Islet of Langerhans (tissue), 1 donor: Measurements from ENCODE around the gene RECK.
"Not testable (repeated sequence)": the region's sequence is repeated elsewhere in the genome, so short reads cannot be mapped to it uniquely, and the experiment has no call there.

Experiments used
- FAIRE-seq: peaks from one replicate; lab custom pipeline; 2011; peaks lifted over from hg19 to GRCh38; lab: Jason Lieb, UNC

Gene RECK

GRCh38 chr9:36141288-36141687, 104.6 kb downstream of the RECK start:
- no peak for FAIRE-seq

DNA sequence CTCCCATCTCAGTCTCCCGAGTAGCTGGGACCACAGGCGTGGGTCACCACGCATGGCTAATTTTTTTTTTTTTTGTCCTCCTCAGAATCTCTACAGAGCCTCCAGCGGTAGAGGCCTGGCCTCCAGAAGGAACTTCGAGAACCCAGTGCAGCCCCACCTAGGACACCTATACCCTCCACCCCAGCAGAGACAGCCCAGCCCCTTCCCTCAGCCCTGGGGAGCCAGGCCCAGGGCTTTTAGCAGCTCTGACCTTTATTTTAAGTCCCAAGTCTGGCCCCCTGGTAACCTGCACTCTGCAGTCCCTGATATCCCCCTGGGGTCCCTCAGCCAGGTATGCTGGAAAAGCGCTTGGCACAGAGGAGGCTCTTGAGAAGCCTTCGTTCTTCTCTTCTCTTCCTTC, 105.0 kb downstream of the RECK start:
- FAIRE-seq: no peak

DNA sequence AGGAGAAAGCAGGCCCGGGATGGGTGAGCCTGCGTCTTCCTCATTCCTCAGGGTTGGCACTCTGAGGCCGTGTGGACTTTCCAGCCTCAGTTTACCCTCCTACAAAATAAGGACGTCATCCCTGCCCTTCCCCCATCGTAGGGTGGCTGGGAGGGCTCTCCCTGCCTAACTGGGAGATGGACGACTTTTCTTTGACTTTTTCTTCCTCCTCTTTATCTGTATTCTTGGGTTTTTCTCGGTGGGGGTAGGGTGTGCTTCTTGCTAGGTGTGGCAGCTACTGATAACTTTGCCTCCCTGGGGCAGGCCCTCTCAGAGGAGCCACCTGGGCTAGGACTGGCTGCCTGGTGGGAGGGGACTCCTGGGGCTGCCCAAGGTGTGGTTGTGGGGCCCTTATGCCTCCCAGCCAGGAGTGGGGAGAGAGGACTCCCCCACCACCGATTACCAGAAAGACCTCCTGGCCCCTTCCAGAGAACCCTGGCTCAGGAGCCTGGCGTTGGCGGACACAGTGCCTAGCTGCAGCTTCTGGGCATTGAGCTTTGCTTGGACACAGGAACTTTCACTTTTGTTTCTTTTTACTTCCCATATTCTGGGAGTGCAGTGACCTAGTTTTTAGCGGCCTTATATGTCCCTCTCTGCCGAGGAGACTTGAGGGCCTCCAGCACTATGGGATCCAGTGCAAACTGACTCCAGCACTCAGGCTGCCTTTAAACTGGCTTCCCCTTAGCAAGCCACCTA, 106.0 kb downstream of the RECK start:
- FAIRE-seq: no peak

DNA sequence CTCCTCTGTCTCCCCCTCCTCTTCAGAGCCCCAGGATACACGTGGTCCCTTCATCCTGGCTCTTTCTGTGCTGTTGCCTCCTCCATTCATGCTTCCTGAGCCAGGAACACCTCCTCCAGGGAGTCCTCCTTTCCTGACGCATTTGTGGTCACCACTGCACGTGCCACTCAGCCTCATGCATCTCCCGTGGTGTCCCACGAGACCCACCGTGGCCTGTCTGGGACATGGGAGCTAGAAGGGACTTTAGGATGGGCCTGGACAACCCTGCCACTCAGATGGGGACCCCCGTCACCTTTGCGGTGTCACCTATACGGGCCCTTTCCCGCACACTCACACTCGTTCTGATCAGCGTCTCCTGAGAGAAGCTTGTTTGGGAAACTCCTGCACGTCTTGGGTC, 106.5 kb downstream of the RECK start:
- FAIRE-seq: no peak

DNA sequence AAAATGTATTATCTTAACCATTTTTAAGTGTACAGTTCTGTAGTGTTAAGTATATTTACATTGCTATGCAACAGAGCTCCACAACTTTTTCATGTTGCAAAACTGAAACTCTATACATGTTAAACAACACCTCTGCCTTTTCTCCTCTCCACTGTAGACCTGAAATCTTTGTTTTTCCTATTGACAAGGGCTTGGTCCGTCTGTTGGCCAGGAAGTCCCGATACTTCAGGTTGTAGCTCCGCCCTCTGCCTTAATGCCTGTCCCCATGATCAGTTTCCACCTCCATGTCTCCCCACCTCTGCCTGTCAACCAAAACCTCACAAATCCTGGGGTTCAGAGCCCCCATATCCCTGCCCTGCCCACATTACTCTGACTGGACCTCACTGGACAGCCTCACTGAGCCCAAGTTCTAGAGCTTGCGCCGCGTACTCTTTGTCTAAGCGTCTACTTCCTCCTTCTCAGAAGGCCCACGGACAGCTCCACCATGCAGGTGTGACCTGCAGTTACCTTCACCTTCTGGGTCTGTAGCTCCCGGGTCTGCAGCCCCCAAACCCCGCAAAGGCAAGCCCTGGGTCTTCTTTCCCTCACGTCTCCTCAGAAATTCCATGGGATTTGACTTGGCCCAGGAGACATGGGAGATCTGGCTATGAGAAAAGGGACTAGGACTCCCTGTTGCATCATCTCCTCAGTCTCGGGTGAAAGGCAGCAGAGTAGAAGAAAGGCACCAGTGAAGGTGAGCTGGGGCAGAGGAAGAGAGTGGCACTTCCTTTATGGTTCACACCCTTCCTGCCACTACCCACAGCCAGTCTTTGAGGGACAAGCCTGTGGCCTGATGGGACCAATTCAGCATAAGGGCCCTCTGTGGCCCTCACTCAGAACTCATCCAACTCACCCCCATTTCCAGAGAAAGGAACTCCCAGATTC, 107.9 kb downstream of the RECK start:
- FAIRE-seq: no peak

GRCh38 chr9:36145970-36146369, 109.3 kb downstream of the RECK start:
- no peak for FAIRE-seq

DNA sequence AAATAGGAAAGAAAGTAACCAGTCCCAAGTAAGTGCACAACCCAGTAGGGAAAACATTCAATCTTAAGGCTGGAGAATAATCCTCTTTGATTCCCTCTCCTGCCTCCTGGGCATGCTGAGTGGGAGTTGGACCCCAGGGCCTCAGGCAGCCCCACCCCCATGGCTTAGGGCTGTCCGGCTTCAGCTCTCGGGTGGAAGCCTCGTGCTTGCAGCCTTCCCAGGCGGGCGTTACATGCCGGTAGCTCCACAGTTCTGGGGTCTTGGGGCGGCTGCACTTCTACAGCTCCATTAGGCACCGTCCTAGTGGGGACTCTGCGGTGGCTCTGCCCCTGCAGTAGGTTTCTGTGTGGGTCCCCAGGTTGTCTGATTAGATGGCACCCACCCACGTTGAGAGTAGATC, 109.9 kb downstream of the RECK start:
- no peak for FAIRE-seq

- no peak for FAIRE-seq
Measured at GRCh38 chr9:36147441-36148175, 110.9 kb downstream of the RECK start.

GRCh38 chr9:36148311-36149051, 111.8 kb downstream of the RECK start:
- no peak for FAIRE-seq

DNA sequence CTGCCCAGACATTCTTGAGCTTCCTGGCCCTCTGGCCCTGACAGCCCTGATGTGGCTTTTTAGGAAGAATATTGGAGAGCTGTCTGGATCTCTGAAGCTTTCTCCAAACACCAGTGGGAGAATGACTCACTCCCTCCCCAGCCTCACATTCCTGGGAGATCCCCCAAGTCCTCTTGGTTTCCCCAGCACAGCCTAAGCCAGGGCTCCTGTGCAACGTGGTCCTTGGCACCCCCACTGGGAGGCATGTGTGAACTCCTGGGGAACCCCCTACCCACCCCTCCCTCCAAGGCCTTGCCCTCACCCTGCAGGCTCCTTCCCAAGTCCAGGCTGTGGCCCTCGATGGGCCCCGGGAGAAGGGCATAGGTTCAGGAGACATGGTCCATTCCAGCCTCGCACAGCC, 112.5 kb downstream of the RECK start:
- no peak for FAIRE-seq

DNA sequence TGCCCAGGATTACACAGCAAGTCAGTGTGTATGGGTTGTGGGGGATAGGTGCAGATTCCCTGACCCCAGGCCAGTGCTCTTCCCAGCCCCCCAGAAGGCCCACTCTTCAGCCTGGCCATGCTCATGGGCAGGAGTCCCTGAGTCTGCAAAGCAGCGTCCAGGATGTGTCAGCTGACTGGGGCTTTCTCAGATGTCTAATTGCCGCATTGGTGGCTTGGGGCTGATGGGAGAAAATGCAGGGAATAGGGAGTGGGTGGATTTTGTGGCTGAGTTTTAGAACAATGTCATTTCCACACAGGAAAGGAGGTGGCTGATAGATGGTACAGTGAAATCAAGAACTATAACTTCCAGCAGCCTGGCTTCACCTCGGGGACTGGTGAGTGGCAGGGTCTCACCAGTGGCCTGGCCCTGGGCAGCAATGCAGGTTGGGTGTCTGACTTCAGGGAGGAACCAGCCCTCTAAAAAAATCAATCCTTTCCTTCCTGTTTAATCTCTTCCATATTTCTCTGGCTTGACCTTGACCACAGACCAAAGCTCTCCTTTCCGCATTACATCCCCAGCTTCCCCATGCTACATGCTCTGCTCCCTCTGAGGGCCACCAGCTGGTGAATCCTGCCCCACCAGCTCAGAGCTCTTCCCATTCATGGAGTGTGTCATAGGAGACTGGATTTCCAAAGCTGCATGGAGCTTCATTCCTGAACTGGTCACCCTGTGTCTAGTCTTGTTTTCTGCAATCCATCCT, 114.0 kb downstream of the RECK start:
- no peak for FAIRE-seq

DNA sequence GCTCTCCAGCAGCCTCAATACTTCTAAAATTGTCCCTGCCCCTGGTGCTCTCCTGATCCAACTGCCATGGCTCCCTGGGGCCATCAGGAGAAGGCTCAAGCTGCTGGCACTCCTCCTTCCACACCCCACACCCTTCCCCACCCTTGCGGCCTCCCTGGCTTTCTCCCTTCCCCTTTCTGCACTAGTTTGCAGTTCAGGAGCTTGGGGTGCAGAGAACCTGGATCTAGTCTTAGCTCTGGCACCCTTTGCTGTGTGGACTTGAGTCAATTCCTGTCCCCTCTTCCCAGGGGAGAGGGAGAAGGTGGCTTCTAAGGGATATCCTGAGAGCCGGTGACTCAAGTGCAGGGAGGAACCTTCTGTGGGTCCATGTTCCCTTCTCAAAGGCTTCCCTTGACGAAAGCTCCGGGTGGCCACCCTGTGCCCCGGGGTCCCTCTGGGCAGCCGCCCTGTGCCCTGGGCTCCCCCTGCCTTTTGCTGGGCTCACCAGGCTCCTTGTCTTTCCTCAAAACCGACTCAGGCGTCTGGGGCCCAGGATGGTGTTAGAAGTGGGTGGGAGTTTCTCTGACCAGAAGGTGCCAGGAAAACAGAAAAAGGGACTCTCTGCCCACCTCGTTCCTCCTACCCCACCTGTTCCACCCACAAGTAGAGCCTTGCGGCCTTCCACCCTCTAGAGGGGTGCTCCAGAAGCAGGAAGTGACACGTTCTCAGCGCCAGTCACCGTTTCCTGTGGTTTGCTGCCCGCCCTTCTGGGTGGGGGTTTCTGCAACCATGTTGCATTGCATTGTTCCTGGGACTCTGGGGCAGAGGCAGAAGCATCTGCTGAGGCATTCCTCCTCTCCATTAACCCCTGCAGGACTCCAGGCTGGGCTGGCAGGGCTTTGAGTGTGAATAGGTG, 114.8 kb downstream of the RECK start:
- no peak for FAIRE-seq

DNA sequence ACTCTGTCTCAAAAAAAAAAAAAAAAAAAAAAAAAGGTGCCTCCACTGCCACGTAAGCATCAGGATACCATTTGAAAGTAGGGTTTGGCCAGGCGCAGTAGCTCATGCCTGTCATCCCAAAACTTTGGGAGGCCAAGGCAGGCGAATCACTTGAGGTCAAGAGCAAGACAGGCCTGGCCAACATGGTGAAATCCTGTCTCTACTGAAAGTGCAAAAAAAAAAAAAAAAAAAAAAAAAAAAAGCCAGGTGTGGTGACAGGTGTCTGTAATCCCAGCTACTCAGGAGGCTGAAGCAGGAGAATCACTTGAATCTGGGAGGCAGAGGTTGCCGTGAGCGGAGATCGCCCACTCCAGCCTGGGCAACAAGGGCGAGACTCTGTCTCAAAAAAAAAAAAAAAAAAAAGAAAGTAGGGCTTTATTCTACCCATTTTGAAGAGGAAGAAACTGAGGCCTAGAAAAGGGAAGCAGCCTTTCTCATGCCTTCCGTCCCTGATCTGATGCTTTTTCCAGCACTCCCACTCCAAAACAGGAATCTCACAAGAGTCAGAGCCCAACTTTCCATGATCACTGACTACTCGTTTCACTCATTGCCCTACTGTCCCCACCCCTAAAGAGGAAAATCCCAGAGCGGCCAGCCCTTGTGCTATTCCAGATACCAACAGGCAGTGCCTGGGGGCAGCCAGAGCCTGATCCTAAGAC, 116.2 kb downstream of the RECK start:
- FAIRE-seq: no peak

- FAIRE-seq: no peak
Measured at GRCh38 chr9:36153746-36154145, 117.0 kb downstream of the RECK start.

DNA sequence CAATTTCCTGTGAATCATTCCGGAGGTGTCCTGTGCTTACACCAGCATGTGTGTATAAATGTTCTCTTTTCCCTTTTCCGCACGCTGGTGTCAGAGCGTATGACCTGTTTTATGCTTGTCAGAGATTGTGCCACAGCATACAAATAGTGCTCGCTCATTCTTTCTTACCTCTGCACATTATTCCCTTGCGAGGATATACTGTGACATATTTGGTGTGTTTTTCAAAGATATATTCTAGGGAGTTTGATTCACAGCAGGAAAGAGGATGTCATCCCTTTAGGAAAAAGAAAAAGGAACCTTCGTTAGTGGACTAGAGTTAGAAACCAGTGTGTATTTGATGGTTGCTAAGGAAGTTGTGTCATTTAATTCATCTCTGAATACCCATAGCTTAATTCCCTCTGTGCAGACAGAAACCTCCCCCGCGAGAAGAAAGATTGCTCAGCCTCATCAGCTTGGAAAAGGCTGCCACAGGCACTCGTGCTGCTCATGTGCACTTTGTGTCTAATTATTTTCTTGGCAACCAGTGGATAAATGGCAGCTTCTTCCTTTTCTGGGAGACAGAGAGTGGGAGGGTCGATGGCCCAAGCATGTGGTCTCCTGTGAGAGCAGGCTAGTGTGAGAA, 117.7 kb downstream of the RECK start:
- peak; percentile 96 for FAIRE-seq

GRCh38 chr9:36156116-36156515, 119.4 kb downstream of the RECK start:
- FAIRE-seq: no peak

DNA sequence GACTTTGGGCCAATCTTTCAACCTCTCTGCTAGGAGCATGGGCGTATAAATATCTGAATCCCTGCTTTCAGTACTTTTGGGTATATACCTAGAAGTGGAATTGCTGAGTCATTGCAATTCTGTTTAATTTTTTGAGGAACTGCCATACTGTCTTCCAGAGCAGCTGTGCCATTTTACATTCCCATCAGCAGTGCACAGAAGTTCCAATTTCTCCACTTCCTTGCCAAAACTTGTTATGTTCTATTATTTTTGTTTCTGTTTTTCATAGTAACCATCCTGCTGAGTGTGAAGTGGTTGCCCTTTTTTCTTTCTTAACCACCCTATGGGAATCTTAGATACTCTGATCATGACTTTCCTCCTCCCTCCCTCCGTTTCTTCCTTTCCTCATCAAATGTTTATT, 121.4 kb downstream of the RECK start:
- FAIRE-seq: no peak

DNA sequence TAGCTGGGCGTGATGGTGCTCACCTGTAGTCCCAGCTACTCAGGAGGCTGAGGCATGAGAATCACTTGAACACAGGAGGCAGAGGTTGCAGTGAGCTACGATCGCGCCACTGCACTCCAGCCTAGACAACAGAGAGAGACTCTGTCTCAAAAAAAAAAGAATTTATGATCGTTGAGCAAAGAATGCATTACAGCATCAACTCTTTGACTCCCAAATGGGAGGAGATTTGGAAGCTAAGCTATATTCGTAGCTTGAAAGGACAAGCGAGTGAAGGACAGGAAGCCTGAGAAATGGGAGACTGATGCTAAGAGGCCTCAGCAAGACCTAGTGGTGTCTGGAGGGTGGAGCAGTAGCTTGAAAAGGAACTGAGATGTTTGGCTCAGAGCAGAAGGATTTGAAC, 122.2 kb downstream of the RECK start:
- FAIRE-seq: no peak

DNA sequence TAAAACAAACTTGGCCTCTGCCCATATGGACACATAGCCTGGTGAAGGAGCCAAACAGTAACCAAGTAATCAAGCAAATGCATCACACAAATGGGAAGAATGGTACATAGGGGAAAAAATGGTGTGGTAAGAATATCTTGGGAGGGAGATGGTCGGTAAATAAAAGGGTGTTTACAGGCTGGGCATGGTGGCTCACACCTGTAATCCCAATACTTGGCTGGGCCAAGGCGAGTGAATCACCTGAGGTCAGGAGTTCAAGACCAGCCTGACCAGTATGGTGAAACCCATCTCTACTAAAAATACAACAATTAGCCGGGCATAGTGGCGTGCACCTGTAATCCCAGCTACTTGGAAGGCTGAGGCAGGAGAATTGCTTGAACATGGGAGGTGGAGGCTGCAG, 122.8 kb downstream of the RECK start:
- not testable (repeated sequence) for FAIRE-seq
